22Rv1 (cell line): Measurements from ENCODE around the gene TDP1.

Source experiments
- H3K27ac ChIP-seq: fragments of 450-650 bp; 2 replicates; pipeline ENCODE4 v1.5.1; 2017
- CTCF ChIP-seq: fragments of 450-650 bp; IDR thresholded peaks from 2 replicates; pipeline ENCODE4 v1.5.1; 2017; ENCODE audit warnings: mild to moderate bottlenecking
- ZFX ChIP-seq: fragments of 450-650 bp; IDR thresholded peaks from 2 replicates; pipeline ENCODE4 v1.6.1; 2017; ENCODE audit warnings: antibody characterized with exemption, borderline replicate concordance

Gene TDP1

GRCh38 chr14:89988787-89989186 lies 33.1 kb downstream of the TDP1 start:
- TF ChIP-seq ZFX (no peak), CTCF (no peak)
- no peak overlapping the region for H3K27ac ChIP-seq

GRCh38 chr14:89990218-89990617 lies 34.5 kb downstream of the TDP1 start:
- H3K27ac ChIP-seq, result no peak overlapping the region
- no peak for TF ChIP-seq ZFX
- no peak for TF ChIP-seq CTCF

- H3K27ac ChIP-seq, result no peak overlapping the region
- no peak for TF ChIP-seq ZFX
These were observed 35.0 kb downstream of the TDP1 start for GRCh38 chr14:89990623-89991275.

GRCh38 chr14:89992273-89992672 lies 36.5 kb downstream of the TDP1 start:
- TF ChIP-seq CTCF (no peak), ZFX (no peak)
- H3K27ac ChIP-seq, result no peak overlapping the region

- TF ChIP-seq ZFX (no peak), CTCF (no peak)
- H3K27ac ChIP-seq, result no peak overlapping the region
These were observed 41.2 kb downstream of the TDP1 start for GRCh38 chr14:89996963-89997362.

- no peak overlapping the region for H3K27ac ChIP-seq
- TF ChIP-seq CTCF, result no peak
These were observed 45.2 kb downstream of the TDP1 start for GRCh38 chr14:90000935-90001334.

- TF ChIP-seq ZFX, result no peak
- TF ChIP-seq CTCF, result no peak
- H3K27ac ChIP-seq, result no peak overlapping the region
These were observed 48.0 kb downstream of the TDP1 start for GRCh38 chr14:90003526-90004307.
